Measurements from ENCODE around the gene BDKRB2. TPM values are rescaled to one million over a fixed set of nuclear protein-coding genes. Genes with fewer than 3 reads are reported as not detected.

Gene BDKRB2
- polyA plus RNA-seq, 1 experiment = 182 TPM

DNA sequence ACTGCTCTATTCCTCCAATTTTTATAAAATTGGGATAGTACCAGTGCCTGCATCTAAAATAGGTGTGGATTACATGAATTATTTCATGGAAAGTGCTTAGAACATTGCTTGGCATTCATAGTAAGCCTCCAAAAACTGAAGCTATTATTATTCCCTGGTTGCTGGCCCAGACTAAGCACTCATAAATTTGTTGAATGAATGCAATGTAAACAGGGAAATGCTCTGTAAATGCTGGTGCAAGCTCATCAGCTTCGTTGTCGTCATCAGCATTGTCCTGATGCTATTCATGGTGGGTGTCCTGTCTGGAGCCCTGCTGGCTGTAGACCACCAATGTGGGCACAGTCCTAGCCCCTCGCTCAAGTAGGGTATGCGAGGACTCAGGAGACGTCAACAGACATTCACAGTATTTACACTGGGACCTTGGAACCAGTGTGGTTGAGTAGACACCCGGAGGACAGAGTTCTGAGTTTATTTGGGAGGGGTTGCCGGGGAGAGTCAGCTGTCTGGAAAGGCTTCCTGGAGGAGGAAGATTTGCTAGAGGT, 16.5 kb downstream of the BDKRB2 start:
- DNase-seq (ENCODE audit: low read depth, low spot score) = no peak
- Histone ChIP-seq H3K4me3 (ENCODE audit: low read depth, low read length) (no peak overlapping the region), H3K27ac (ENCODE audit: low read depth, low read length) (peak overlapping the region; percentile 61), H3K27me3 (ENCODE audit: control insufficient read depth, insufficient read depth, low read length) (no peaks in the 10 kb centered on the region), H3K9me3 (ENCODE audit: control insufficient read depth, insufficient read depth, low read length) (no peaks in the 10 kb centered on the region)
- TF ChIP-seq, protein P1, sequence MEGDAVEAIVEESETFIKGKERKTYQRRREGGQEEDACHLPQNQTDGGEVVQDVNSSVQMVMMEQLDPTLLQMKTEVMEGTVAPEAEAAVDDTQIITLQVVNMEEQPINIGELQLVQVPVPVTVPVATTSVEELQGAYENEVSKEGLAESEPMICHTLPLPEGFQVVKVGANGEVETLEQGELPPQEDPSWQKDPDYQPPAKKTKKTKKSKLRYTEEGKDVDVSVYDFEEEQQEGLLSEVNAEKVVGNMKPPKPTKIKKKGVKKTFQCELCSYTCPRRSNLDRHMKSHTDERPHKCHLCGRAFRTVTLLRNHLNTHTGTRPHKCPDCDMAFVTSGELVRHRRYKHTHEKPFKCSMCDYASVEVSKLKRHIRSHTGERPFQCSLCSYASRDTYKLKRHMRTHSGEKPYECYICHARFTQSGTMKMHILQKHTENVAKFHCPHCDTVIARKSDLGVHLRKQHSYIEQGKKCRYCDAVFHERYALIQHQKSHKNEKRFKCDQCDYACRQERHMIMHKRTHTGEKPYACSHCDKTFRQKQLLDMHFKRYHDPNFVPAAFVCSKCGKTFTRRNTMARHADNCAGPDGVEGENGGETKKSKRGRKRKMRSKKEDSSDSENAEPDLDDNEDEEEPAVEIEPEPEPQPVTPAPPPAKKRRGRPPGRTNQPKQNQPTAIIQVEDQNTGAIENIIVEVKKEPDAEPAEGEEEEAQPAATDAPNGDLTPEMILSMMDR (IDR thresholded peaks at IDR 0.05; ENCODE audit: low read depth, low read length) = no peak
- CTCF ChIA-PET = interaction anchor here (0.6 to 2.3 kb wide), 3 partner anchors 53 to 120 kb away, joined by 3 to 9 read pairs (median 4); no protein-coding TSS in a partner anchor
- POLR2A ChIA-PET = interaction anchor here (0.5 to 1.0 kb wide), 2 partner anchors 17 to 53 kb away, joined by 3 to 5 read pairs; partner anchors contain the start of gene BDKRB2

DNA sequence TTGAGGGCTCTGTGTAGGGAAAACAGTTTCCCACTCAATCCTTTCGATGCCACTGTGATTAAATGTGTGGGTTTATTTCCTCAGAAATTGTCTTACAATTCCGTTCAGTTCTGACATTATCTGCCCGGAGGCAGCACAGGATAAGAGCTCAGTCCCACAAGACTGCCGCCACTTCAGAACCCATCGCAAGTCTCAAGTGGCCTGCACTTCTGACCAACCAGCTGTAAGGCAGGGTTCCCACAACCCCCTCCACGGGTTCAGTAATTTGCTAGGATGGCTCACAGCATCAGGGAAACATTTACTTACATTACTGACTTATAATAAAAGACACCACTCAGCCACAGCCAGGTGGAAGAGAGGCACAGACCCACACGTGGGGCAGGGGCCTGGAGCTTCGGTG, 17.2 kb downstream of the BDKRB2 start:
- CTCF ChIA-PET = interaction anchor here (0.6 to 2.3 kb wide), 2 partner anchors 52 to 121 kb away, joined by 3 to 9 read pairs; no protein-coding TSS in a partner anchor
- TF ChIP-seq, protein P1 (IDR thresholded peaks at IDR 0.05; ENCODE audit: low read depth, low read length) = no peak
- DNase-seq (ENCODE audit: low read depth, low spot score) = no peak
- no peaks in the 10 kb centered on the region for H3K27me3 ChIP-seq (ENCODE audit: control insufficient read depth, insufficient read depth, low read length)
- H3K4me3 ChIP-seq (ENCODE audit: low read depth, low read length) = no peak overlapping the region
- peak overlapping the region; percentile 61 for H3K27ac ChIP-seq (ENCODE audit: low read depth, low read length)
- H3K9me3 ChIP-seq (ENCODE audit: control insufficient read depth, insufficient read depth, low read length) = no peaks in the 10 kb centered on the region
- POLR2A ChIA-PET = no interaction called here

DNA sequence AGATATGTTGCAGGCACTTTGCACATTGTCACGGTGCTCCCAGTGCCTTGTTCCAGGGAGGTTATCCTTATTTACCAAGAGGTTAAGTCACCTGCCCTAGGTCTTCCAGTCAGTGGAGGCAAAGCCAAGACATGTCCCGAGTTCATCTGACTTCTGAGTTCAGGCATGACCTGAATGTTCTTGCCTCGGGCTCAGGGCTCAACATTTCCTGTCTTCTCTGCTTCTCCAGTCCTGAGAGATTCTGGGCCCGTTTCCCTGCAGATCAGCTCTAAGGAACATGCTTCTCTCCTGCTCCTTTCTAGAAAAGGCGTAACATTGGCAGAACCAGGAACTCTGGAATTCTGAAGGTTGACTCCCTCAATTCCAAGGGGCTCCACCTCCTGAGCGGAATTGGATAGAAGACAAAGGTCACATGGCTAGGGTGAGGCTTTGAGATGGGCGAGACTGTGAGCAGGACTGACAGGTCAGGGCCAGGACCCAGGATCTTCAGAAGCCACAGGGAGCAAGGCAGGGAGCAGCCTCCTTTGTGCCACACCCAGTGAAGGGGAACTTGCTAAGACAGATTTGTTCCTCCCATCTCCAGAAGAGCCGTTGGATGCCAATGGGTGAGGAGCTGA, 19.9 kb downstream of the BDKRB2 start:
- Histone ChIP-seq H3K9me3 (ENCODE audit: control insufficient read depth, insufficient read depth, low read length) (peaks cover 8% of the 10 kb centered on the region; the same call in 1 of the 2 replicates), H3K27me3 (ENCODE audit: control insufficient read depth, insufficient read depth, low read length) (no peaks in the 10 kb centered on the region), H3K27ac (ENCODE audit: low read depth, low read length) (peak overlapping the region; percentile 47), H3K4me3 (ENCODE audit: low read depth, low read length) (no peak overlapping the region)
- ChIA-PET CTCF (interaction anchor here (1.7 to 3.5 kb wide), 2 partner anchors 124 to 126 kb away, joined by 7 to 15 read pairs; no protein-coding TSS in a partner anchor), POLR2A (no interaction called here)
- no peak for DNase-seq (ENCODE audit: low read depth, low spot score)
- TF ChIP-seq, protein P1 (IDR thresholded peaks at IDR 0.05; ENCODE audit: low read depth, low read length) = no peak

DNA sequence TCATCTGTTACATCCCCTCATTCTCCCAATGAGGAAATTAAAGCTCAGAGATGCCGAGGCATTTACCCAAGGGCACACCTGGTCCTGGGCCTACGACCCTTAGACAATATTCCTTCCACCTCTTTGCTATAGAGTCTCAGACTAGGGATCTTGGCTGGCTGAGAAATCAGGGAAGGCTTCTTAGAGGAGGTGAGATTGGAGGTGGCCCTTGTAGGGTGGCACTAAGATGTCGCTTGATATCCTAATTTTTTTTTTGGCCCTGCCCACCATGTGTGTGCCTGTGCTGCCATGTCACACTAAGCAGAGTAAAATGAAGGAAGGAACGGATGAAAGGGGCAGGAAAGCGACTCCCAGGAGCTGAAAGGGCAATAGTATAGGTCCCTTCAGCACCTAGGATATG, 20.6 kb downstream of the BDKRB2 start:
- Histone ChIP-seq H3K27me3 (ENCODE audit: control insufficient read depth, insufficient read depth, low read length) (no peaks in the 10 kb centered on the region), H3K27ac (ENCODE audit: low read depth, low read length) (peak overlapping the region; percentile 52), H3K9me3 (ENCODE audit: control insufficient read depth, insufficient read depth, low read length) (peaks cover 8% of the 10 kb centered on the region; the same call in 1 of the 2 replicates), H3K4me3 (ENCODE audit: low read depth, low read length) (no peak overlapping the region)
- DNase-seq (ENCODE audit: low read depth, low spot score) = no peak
- CTCF ChIA-PET = interaction anchor here (1.7 to 3.5 kb wide), 2 partner anchors 124 to 127 kb away, joined by 7 to 15 read pairs; no protein-coding TSS in a partner anchor
- POLR2A ChIA-PET = interaction anchor here (0.6 to 0.7 kb wide), 2 partner anchors 89 to 135 kb away, joined by 3 to 5 read pairs; no protein-coding TSS in a partner anchor
- TF ChIP-seq, protein P1 (IDR thresholded peaks at IDR 0.05; ENCODE audit: low read depth, low read length) = no peak

DNA sequence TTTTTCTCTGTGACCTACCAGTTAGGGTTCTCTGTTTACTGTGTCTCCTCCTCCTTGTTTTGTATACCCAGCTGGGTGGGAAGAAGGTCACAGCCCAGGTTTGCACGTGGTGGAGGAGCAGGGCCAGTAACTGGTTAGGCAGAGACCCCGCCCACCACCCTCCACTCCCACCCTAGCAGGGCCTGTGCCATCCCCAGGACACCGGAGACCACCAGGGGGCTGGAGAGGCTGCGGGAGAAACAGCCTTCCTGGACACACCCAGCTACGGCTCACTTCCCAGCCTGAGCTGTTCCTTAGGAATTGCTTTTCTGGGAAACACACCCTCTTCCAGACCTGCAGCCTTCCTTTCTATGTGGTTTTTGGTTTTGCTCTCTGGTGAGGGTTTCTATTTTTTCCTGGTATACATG, 21.1 kb downstream of the BDKRB2 start:
- Histone ChIP-seq H3K27ac (ENCODE audit: low read depth, low read length) (peak overlapping the region; percentile 52), H3K9me3 (ENCODE audit: control insufficient read depth, insufficient read depth, low read length) (peaks cover 8% of the 10 kb centered on the region; the same call in 1 of the 2 replicates), H3K4me3 (ENCODE audit: low read depth, low read length) (no peak overlapping the region), H3K27me3 (ENCODE audit: control insufficient read depth, insufficient read depth, low read length) (no peaks in the 10 kb centered on the region)
- DNase-seq (ENCODE audit: low read depth, low spot score) = no peak
- TF ChIP-seq, protein P1 (IDR thresholded peaks at IDR 0.05; ENCODE audit: low read depth, low read length) = peak; percentile 46
- CTCF ChIA-PET = interaction anchor here (0.6 to 3.5 kb wide), 3 partner anchors 125 to 185 kb away, joined by 5 to 15 read pairs (median 7); no protein-coding TSS in a partner anchor
- POLR2A ChIA-PET = interaction anchor here (0.6 to 0.8 kb wide), 5 partner anchors 11 to 136 kb away, joined by 3 to 5 read pairs (median 3); no protein-coding TSS in a partner anchor

All from AG04450 (cell line).